CD4-positive, alpha-beta T cell treated with Interleukin-6 at 100 ng/mL for 8 hours (primary cell): ENCODE measurements around the gene FBXL17.

Source experiments
- DNase-seq: peaks from one replicate; pipeline ENCODE4 v3.0.0-alpha.2; 2020; ENCODE audit warnings: mixed read lengths, low spot score

FBXL17 gene

DNA sequence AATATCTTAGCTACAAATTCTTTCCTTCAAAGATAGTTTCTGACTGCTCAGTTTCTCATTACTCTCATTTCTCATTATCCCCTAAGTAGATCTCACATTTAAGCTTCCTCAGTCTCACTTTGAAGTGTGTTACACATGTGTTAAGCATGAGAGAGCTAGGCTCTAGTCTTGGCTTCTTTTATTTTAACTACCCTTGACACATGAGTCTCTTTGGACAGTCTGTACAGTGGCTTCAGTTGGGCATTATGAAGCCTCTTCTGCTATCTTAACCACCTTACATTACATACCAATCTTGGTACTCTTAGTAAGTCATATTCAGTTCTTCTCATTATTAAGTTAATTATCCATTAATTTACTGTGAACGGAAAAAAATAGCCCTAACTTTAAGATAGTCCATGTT, 232.5 kb downstream of the FBXL17 start:
- no peak for DNase-seq

DNA sequence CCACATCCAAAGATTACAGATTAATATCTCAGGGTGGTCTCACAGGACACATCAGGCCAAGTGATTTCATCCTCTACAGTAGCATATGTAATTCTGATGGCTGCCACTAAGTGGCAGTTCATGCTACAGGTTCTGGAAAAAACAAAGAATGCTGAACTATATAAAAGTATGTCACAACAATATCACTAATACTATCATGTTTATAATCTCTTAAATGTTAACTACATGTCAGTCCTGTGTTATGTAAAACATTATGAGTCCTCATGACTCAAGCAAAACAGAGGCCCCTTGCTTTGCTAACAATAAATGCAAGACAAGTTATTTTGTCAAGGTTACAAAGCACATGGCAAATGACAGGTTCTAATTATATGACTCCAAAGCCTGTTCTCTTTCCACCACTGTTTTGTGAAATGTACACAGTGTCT, 233.2 kb downstream of the FBXL17 start:
- DNase-seq, result no peak

DNA sequence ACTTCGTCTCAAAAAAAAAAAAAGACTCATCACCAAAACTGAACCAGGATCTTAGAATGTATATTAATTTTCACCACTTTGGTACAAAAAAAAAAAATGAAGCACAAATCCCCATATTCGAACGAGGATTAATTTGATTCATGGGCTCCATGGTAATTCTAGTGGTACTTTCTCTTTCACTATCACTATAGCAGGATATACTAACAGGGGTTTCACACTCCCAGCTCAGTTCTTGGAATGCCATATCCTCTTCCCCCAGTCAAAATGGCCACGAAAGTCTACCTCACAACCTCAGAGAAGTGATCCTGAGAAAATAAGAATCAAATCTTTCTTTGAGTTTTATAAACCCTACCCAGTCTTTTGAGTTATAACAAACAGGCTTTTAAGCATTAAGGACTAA, 235.7 kb downstream of the FBXL17 start:
- DNase-seq, result no peak

- no peak for DNase-seq
Observed at GRCh38 chr5:108145351-108145750, 236.5 kb downstream of the FBXL17 start.

GRCh38 chr5:108144332-108144731, 237.6 kb downstream of the FBXL17 start:
- DNase-seq, result no peak

- no peak for DNase-seq
Observed at GRCh38 chr5:108143581-108143980, 238.3 kb downstream of the FBXL17 start.

DNA sequence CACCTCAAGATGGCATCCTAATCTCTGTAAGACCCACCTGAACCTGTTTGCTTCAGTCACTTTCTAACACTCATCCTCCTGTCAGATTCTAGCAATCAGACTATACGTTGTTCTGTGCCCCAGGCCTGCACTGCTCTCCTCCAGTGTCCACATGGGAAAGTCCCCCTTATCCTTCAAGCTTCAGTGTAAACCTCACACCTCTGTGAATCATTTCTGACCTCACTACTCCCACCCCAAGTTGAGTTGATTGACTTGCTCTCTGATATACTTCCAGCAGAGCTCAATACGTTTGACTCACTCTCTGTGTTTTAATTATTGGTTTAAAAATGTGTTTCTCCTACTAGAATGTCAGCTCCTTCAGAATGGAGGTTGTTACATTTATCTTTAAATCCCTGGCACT, 240.2 kb downstream of the FBXL17 start:
- DNase-seq, result no peak

DNA sequence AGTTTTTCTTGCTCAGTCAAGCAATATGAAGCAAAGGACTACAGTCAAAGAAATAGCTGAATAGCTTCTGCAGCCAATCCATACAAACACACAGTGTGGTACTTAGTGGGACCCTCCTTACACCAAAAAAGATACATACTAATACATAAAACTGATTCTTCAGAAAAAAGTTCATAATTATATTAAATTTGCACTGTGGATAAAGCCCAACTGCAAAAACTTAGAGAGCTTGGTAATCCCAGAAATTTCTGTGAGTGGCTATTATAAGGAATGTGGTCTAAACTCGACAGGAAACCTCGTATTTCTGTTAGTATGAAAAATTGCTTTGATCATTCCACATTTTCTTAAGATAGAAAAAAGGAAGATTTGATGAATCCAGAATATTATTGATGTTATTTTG, 245.4 kb downstream of the FBXL17 start:
- no peak for DNase-seq

DNA sequence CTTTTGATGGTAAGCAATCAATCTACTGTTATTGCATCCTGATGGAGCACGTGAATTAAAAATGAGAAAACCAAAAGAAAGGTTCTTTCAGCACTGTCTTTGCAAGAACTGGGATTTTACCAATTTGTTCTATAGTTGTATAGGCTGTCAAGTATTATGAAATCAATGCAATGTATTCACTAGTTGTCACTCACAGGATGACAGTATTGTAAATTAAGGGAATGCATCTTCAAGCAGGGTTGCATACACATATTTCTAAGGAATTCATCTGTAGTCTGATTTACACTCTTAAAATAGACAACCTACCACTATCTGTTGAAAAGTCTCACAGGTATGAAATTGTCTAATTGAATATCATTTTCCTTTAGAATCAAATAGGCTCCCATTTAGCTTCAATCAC, 252.8 kb downstream of the FBXL17 start:
- no peak for DNase-seq

- no peak for DNase-seq
Observed at GRCh38 chr5:108125771-108126511, 256.0 kb downstream of the FBXL17 start.

GRCh38 chr5:108124596-108124995, 257.3 kb downstream of the FBXL17 start:
- no peak for DNase-seq

DNA sequence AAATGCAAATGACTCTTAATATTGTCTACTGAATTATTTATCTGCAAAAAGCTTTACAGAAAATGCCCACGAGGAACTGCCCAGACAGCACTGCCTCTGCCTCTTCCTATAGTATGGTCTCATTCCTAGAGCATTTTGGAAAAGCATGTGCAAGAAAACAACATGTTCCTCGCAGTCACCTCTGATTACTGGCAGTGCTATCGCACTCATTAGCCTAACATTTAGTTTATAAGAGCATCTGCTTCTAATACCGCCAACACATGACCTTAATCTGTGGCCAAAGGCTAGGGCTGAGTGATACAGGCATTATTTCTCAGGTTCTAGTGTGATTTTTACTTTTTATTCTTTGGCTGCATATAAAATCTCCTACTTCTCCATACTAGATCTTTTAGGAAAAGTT, 259.2 kb downstream of the FBXL17 start:
- DNase-seq, result no peak

- DNase-seq, result no peak
Observed at GRCh38 chr5:108118813-108119514, 262.9 kb downstream of the FBXL17 start.

DNA sequence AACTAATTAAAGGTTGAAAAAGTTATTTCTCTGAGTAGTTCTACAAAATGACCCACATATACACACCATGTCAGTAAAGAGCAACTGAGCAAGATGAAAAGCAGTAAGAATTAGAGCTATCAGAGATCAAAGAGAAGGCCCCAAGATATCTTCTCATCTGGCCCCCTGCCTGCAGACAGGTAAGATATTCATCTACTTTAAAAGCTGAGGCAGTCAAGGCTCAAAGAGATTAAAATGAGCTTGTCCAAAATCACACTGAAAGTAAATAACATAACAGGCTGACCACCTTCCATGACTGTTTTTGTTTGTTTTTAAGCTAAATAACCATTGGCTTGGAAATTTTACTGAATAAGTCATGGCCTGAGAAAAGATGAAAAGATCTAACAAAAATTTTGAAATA, 266.2 kb downstream of the FBXL17 start:
- no peak for DNase-seq

DNA sequence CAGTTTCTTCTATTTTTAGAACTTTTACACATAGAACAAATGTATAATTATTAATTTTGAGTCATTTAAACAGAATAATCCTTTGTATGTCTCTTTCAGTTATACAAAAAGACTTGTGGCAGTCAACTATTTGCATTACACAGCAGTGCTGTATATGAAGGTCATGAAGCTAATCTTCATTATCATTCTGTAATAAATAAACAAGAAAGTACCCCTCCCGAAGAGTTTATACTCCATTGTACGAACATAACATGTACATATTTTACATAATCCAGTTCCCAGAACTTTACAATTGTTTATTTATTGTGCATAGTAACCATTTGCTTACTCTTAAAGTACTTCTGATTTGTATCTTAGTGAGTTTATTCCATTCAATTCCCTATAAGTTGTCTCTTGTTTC, 267.9 kb downstream of the FBXL17 start:
- no peak for DNase-seq

- DNase-seq, result no peak
Observed at GRCh38 chr5:108111736-108112135, 270.2 kb downstream of the FBXL17 start.

GRCh38 chr5:108109059-108109458, 272.8 kb downstream of the FBXL17 start:
- DNase-seq, result no peak

DNA sequence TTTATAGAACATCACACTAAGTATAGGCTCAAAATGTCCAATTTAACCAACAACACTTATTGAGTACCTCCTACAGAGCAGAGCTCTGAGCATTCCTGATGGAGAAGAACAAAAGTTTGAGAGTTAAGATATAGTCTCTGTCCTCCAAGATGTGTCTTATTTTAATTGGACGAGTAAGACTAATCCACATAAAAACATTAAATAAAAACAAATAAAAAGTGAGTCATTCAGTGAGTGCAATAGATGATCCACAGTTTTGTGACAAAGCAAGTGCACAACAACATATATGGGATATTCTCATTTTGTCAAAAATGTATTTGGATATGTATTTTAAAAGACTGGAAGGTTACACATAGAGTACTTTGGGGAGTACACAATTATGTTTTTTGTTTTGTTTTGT, 277.4 kb downstream of the FBXL17 start:
- DNase-seq, result no peak

DNA sequence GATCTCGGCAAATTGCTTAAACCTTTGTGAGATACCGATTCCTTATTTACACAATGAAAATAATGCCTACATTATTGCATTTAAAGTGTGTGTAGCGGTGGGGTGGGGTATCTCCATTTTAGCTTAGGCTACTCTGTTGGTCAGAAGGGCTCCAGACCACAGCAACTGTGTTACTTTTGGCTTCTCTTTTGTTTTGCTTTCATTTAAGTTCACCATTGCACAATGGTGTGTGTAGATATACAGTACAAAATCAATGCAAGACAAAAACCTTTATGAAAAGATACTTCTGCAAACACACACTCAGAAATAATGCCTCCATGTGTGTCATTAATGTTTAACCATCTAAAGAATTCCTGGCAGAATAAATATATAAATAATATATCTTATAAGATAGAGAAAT, 279.4 kb downstream of the FBXL17 start:
- DNase-seq, result no peak

- no peak for DNase-seq
Observed at GRCh38 chr5:108101821-108102220, 280.1 kb downstream of the FBXL17 start.

GRCh38 chr5:108101130-108101529, 280.8 kb downstream of the FBXL17 start:
- no peak for DNase-seq

- DNase-seq, result no peak
Observed at GRCh38 chr5:108094800-108095199, 287.1 kb downstream of the FBXL17 start.

- no peak for DNase-seq
Observed at GRCh38 chr5:108093186-108093585, 288.7 kb downstream of the FBXL17 start.

GRCh38 chr5:108090946-108091345, 291.0 kb downstream of the FBXL17 start:
- no peak for DNase-seq
